ENCODE data around the gene ICE1.
"Not testable (repeated sequence)": the region's sequence is repeated elsewhere in the genome, so short reads cannot be mapped to it uniquely, and the experiment has no call there.

The ICE1 gene

DNA sequence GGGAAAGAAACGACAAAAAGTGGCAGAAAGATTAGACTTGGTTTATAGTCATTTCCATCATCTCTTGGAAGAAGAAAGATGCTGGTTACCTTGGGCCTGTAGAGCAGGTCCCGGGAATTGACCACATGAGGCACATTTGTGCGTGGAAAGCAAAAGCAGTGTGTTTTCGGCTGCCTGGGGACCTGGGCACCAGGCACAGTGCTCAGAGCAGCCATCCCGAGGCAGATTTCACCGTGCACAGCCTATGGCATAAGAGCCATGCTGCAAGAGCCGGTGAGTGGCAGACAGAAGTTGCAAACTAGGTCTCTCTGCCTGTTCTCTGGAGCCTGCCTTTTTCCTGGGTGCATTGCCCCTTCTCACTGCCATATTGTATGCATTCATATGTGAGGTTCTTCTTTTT is 77.0 kb downstream of the ICE1 start:
- Histone ChIP-seq H3K9me3 (ENCODE audit: control insufficient read depth, low read length) (peaks cover 10% of the 10 kb centered on the region), H3K9ac (ENCODE audit: low read length) (no peak overlapping the region), H3K4me3 (ENCODE audit: low read length) (no peak overlapping the region), H3K27me3 (replicated peaks; ENCODE audit: control insufficient read depth, insufficient read depth, low read length) (no peaks in the 10 kb centered on the region), H3K36me3 (ENCODE audit: control insufficient read depth, insufficient read depth, low read length, severe bottlenecking) (no peaks in the 10 kb centered on the region), H3K4me1 (ENCODE audit: control insufficient read depth, insufficient read depth, low read length) (peaks cover 4% of the 10 kb centered on the region)
- DNase-seq (ENCODE audit: low read depth): no peak

DNA sequence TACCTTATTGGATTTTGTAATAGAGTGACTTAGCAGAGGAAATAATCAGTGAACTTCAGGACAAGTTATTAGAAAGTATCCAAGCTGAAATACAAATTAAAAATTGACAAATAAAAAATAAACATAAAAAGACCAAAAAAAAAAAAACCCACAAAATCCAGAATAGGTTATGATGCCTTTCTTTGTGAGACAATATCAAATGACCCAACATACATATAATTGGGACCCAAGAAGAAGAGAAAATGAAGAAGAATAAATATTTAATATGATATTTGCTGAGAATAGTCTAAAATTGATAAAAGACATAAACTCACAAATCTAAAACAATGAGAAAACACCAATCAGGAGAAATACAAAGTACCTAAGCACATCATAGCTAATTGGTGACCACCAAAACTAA is 81.8 kb downstream of the ICE1 start:
- Histone ChIP-seq H3K9me3 (ENCODE audit: control insufficient read depth, low read length) (peaks cover 20% of the 10 kb centered on the region), H3K27me3 (replicated peaks; ENCODE audit: control insufficient read depth, insufficient read depth, low read length) (peaks cover 6% of the 10 kb centered on the region), H3K4me1 (ENCODE audit: control insufficient read depth, insufficient read depth, low read length) (no peaks in the 10 kb centered on the region), H3K4me3 (ENCODE audit: low read length) (no peak overlapping the region), H3K36me3 (ENCODE audit: control insufficient read depth, insufficient read depth, low read length, severe bottlenecking) (no peaks in the 10 kb centered on the region), H3K9ac (ENCODE audit: low read length) (no peak overlapping the region)
- DNase-seq (ENCODE audit: low read depth): no peak

DNA sequence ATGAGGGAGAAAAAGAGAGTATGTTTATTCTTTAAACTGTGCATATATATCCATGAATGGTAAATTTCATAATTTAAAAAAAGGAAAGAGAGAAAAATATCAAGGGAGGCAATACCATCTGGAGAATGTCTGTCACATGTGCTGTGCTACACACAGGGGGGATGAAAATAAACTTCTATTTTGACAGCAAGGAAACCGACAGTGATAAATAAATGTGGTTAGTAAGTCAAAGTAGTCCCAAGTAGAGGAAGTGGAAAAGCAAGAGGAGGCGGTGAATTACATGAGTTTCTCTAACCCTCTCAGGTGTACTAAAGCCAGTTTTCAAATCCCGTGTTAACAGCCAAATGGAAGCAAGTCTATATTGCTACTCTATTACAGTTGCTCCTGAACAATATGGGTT is 83.3 kb downstream of the ICE1 start:
- no peak overlapping the region for H3K9ac ChIP-seq (ENCODE audit: low read length)
- no peaks in the 10 kb centered on the region for H3K36me3 ChIP-seq (ENCODE audit: control insufficient read depth, insufficient read depth, low read length, severe bottlenecking)
- peaks cover 14% of the 10 kb centered on the region for H3K27me3 ChIP-seq (replicated peaks; ENCODE audit: control insufficient read depth, insufficient read depth, low read length)
- H3K9me3 ChIP-seq (ENCODE audit: control insufficient read depth, low read length): peaks cover 20% of the 10 kb centered on the region
- H3K4me3 ChIP-seq (ENCODE audit: low read length): no peak overlapping the region
- no peak for DNase-seq (ENCODE audit: low read depth)
- H3K4me1 ChIP-seq (ENCODE audit: control insufficient read depth, insufficient read depth, low read length): no peaks in the 10 kb centered on the region

DNA sequence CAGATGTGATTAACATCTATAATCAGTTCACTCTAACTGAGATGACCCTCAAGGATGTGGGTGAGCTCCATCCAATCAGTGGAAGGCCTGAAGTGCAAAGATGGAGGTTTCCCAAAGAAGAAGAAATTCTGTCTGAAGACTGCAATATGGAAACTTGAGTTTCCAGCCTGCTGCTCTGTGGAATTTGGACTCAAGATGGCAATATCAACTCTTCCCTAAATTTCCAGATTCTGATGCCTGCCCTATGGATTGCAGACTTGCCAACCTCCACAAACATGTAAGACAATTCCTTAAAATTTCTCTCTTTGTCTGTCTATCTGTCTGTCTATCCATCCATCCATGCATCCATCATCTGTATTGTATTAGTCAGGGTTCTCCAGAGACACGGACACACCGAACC is 85.9 kb downstream of the ICE1 start:
- H3K27me3 ChIP-seq (replicated peaks; ENCODE audit: control insufficient read depth, insufficient read depth, low read length): peaks cover 18% of the 10 kb centered on the region
- H3K4me1 ChIP-seq (ENCODE audit: control insufficient read depth, insufficient read depth, low read length): no peaks in the 10 kb centered on the region
- H3K36me3 ChIP-seq (ENCODE audit: control insufficient read depth, insufficient read depth, low read length, severe bottlenecking): no peaks in the 10 kb centered on the region
- peaks cover 20% of the 10 kb centered on the region for H3K9me3 ChIP-seq (ENCODE audit: control insufficient read depth, low read length)
- no peak overlapping the region for H3K9ac ChIP-seq (ENCODE audit: low read length)
- DNase-seq (ENCODE audit: low read depth): no peak
- H3K4me3 ChIP-seq (ENCODE audit: low read length): no peak overlapping the region

DNA sequence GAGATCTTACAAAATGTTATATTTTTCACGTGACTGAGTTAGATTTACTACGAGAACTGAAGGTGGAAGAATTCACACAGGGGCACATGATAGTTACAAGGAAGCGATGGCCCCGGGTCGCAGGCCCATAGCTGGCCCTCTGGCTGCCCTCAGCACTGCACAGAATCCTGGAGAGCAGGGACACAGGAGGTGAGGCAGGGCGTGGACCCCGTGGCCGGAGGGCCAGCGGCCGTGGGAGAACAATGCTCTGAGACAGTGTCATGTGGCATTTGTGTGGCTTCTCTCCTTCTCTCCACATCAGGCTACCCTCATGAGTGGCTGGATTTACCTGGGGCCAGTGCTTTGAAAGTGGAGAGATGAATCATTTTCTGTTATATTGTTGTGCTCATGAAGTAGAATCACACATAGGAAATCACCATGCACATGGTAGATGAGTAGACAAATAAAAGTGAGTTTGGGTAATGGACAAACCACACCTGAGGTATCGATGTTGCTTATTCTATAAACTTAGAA is 89.5 kb downstream of the ICE1 start:
- Histone ChIP-seq H3K36me3 (ENCODE audit: control insufficient read depth, insufficient read depth, low read length, severe bottlenecking) (no peaks in the 10 kb centered on the region), H3K4me1 (ENCODE audit: control insufficient read depth, insufficient read depth, low read length) (no peaks in the 10 kb centered on the region), H3K9me3 (ENCODE audit: control insufficient read depth, low read length) (peaks cover 3% of the 10 kb centered on the region), H3K9ac (ENCODE audit: low read length) (no peak overlapping the region), H3K27me3 (replicated peaks; ENCODE audit: control insufficient read depth, insufficient read depth, low read length) (peaks cover 18% of the 10 kb centered on the region), H3K4me3 (ENCODE audit: low read length) (no peak overlapping the region)
- no peak for DNase-seq (ENCODE audit: low read depth)

DNA sequence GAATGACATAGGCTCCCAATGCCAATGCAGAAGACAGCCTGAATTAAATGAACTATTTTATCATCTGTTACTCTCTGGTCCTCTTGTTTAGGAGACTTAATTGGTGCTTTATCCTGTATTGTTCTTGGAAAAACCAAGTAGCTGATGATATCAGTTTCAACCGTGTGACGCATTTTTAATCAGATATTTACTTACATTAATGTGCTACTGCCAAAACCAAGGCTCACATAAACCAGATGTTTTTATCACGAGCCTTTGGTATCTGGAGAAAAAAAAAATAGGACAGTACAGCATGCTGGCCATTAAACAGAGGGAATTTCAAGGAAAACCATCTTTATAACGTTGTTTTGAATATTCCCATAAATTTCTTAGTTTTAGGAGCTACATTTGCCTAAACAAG is 90.1 kb downstream of the ICE1 start:
- Histone ChIP-seq H3K36me3 (ENCODE audit: control insufficient read depth, insufficient read depth, low read length, severe bottlenecking) (no peaks in the 10 kb centered on the region), H3K4me3 (ENCODE audit: low read length) (no peak overlapping the region), H3K9ac (ENCODE audit: low read length) (no peak overlapping the region), H3K27me3 (replicated peaks; ENCODE audit: control insufficient read depth, insufficient read depth, low read length) (peaks cover 18% of the 10 kb centered on the region), H3K9me3 (ENCODE audit: control insufficient read depth, low read length) (peaks cover 3% of the 10 kb centered on the region), H3K4me1 (ENCODE audit: control insufficient read depth, insufficient read depth, low read length) (no peaks in the 10 kb centered on the region)
- DNase-seq (ENCODE audit: low read depth): no peak

DNA sequence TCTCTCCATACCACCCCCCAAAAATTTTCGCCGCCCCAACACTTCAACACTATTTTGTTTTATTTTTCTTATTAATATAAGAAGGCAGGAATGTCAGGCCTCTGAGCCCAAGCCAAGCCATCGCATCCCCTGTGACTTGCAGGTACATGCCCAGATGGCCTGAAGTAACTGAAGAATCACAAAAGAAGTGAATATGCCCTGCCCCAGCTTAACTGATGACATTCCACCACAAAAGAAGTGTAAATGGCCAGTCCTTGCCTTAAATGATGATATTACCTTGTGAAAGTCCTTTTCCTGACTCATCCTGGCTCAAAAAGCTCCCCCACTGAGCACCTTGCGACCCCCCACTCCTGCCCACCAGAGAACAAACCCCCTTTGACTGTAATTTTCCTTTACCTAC is 98.1 kb downstream of the ICE1 start:
- not testable (repeated sequence) for H3K27me3 ChIP-seq (replicated peaks; ENCODE audit: control insufficient read depth, insufficient read depth, low read length); H3K9ac ChIP-seq (ENCODE audit: low read length); H3K4me3 ChIP-seq (ENCODE audit: low read length); H3K4me1 ChIP-seq (ENCODE audit: control insufficient read depth, insufficient read depth, low read length); DNase-seq (ENCODE audit: low read depth); H3K36me3 ChIP-seq (ENCODE audit: control insufficient read depth, insufficient read depth, low read length, severe bottlenecking); H3K9me3 ChIP-seq (ENCODE audit: control insufficient read depth, low read length)

DNA sequence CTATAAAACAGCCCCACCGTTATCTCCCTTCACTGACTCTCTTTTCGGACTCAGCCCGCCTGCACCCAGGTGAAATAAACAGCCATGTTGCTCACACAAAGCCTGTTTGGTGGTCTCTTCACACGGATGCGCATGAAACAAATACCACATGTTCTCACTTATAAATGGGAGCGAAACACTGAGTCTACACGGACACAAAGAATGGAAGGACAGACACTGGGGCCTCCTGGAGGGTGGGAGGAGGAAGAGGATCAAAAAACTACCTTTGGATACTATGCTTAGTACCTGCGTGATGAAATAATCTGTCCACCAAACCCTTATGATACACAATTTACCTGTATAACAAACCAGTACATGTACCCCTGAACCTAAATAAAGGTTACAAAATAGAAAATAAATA is 98.6 kb downstream of the ICE1 start:
- no peaks in the 10 kb centered on the region for H3K36me3 ChIP-seq (ENCODE audit: control insufficient read depth, insufficient read depth, low read length, severe bottlenecking)
- no peak overlapping the region for H3K9ac ChIP-seq (ENCODE audit: low read length)
- H3K27me3 ChIP-seq (replicated peaks; ENCODE audit: control insufficient read depth, insufficient read depth, low read length): no peaks in the 10 kb centered on the region
- H3K4me3 ChIP-seq (ENCODE audit: low read length): no peak overlapping the region
- no peak for DNase-seq (ENCODE audit: low read depth)
- H3K4me1 ChIP-seq (ENCODE audit: control insufficient read depth, insufficient read depth, low read length): no peaks in the 10 kb centered on the region
- no peaks in the 10 kb centered on the region for H3K9me3 ChIP-seq (ENCODE audit: control insufficient read depth, low read length)

DNA sequence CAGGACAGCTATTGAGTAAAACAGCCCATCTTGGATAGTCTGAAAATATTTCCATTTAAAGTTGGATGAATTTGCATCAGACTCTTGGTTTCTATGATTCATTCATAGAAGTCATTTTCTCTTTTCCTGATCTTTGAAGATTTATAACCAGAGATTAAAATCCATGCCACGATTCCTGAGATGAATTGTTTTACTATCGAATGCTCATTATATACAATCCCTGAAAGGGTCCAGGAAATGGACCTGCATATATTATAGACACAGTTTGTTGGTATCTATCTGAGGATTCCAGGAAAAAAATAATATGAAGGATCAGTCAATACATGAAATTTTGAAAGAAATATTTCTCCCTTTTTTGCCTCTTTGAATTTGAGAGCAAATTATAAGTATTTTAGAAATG is 99.0 kb downstream of the ICE1 start:
- H3K9me3 ChIP-seq (ENCODE audit: control insufficient read depth, low read length): no peaks in the 10 kb centered on the region
- H3K9ac ChIP-seq (ENCODE audit: low read length): no peak overlapping the region
- DNase-seq (ENCODE audit: low read depth): no peak
- H3K4me3 ChIP-seq (ENCODE audit: low read length): no peak overlapping the region
- H3K36me3 ChIP-seq (ENCODE audit: control insufficient read depth, insufficient read depth, low read length, severe bottlenecking): no peaks in the 10 kb centered on the region
- H3K4me1 ChIP-seq (ENCODE audit: control insufficient read depth, insufficient read depth, low read length): no peaks in the 10 kb centered on the region
- no peaks in the 10 kb centered on the region for H3K27me3 ChIP-seq (replicated peaks; ENCODE audit: control insufficient read depth, insufficient read depth, low read length)

DNA sequence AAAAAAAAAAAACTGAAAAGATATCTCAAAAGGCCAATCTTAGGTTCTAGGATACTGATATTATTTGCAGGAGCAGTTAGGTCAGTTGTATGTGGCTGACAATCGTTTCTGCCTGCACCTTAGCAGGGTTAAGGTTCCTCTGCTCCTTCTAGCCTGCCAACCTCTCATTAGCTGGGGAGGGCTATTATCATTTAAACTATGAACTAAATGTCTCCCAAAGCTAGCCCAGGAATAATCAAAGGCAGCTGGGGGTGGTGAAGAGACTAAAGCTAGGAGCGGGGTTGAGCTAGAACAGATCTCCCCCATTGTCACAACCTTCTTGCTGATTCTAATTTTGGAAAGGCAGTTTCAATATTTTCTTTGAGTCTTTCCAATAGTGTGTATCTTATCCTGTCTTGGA is 99.9 kb downstream of the ICE1 start:
- Histone ChIP-seq H3K9me3 (ENCODE audit: control insufficient read depth, low read length) (no peaks in the 10 kb centered on the region), H3K27me3 (replicated peaks; ENCODE audit: control insufficient read depth, insufficient read depth, low read length) (no peaks in the 10 kb centered on the region), H3K4me3 (ENCODE audit: low read length) (no peak overlapping the region), H3K9ac (ENCODE audit: low read length) (no peak overlapping the region), H3K36me3 (ENCODE audit: control insufficient read depth, insufficient read depth, low read length, severe bottlenecking) (no peaks in the 10 kb centered on the region), H3K4me1 (ENCODE audit: control insufficient read depth, insufficient read depth, low read length) (no peaks in the 10 kb centered on the region)
- DNase-seq (ENCODE audit: low read depth): no peak

DNA sequence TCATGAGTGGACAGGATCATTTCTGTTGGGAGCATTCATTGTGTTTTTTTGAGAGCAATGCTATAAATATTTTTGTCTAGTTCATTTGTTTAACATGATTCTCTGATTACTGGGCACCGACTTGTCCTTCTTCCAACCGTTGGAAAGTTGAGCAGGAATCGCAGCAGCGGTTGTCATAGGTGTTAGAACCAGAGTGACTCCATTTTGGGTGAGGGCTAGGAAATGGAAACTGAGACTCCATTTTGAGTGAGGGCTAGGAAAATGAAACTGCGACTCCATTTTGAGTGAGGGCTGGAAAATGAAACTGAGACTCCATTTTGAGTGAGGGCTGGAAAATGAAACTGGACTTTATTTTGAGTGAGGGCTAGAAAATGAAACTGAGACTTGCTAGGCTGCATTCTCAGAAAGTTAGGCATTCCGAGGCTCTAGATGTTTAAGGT is 100.6 kb downstream of the ICE1 start:
- no peak overlapping the region for H3K4me3 ChIP-seq (ENCODE audit: low read length)
- H3K4me1 ChIP-seq (ENCODE audit: control insufficient read depth, insufficient read depth, low read length): no peaks in the 10 kb centered on the region
- H3K36me3 ChIP-seq (ENCODE audit: control insufficient read depth, insufficient read depth, low read length, severe bottlenecking): no peaks in the 10 kb centered on the region
- no peaks in the 10 kb centered on the region for H3K27me3 ChIP-seq (replicated peaks; ENCODE audit: control insufficient read depth, insufficient read depth, low read length)
- peak; percentile 29 for DNase-seq (ENCODE audit: low read depth)
- no peaks in the 10 kb centered on the region for H3K9me3 ChIP-seq (ENCODE audit: control insufficient read depth, low read length)
- no peak overlapping the region for H3K9ac ChIP-seq (ENCODE audit: low read length)

DNA sequence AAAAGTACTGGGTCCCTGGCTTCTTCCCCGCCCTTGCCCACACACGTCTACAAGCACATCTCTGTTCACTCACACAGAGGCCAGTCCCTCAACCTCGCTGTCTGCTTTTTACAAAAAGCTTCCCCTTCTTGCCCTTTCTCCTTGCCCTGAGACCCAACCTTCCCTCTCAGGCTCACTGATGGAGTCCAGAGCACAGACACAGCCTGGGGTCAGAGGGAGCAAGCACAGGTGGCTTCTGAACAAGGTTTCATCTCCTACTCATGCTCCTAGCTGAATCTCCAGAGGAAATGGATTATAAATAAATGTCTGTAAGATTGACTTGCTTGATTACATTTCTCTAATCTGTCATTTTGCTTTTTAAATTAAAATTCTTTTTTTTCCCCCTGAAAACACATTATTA is 101.8 kb downstream of the ICE1 start:
- no peak for DNase-seq (ENCODE audit: low read depth)
- no peaks in the 10 kb centered on the region for H3K36me3 ChIP-seq (ENCODE audit: control insufficient read depth, insufficient read depth, low read length, severe bottlenecking)
- no peaks in the 10 kb centered on the region for H3K4me1 ChIP-seq (ENCODE audit: control insufficient read depth, insufficient read depth, low read length)
- no peak overlapping the region for H3K4me3 ChIP-seq (ENCODE audit: low read length)
- no peak overlapping the region for H3K9ac ChIP-seq (ENCODE audit: low read length)
- H3K9me3 ChIP-seq (ENCODE audit: control insufficient read depth, low read length): peaks cover 4% of the 10 kb centered on the region
- H3K27me3 ChIP-seq (replicated peaks; ENCODE audit: control insufficient read depth, insufficient read depth, low read length): no peaks in the 10 kb centered on the region
